ENCODE data around the gene EYA3.

The EYA3 gene

GRCh38 chr1:28045777-28046176 lies 42.6 kb downstream of the EYA3 start:
- TF ChIP-seq, protein P1, sequence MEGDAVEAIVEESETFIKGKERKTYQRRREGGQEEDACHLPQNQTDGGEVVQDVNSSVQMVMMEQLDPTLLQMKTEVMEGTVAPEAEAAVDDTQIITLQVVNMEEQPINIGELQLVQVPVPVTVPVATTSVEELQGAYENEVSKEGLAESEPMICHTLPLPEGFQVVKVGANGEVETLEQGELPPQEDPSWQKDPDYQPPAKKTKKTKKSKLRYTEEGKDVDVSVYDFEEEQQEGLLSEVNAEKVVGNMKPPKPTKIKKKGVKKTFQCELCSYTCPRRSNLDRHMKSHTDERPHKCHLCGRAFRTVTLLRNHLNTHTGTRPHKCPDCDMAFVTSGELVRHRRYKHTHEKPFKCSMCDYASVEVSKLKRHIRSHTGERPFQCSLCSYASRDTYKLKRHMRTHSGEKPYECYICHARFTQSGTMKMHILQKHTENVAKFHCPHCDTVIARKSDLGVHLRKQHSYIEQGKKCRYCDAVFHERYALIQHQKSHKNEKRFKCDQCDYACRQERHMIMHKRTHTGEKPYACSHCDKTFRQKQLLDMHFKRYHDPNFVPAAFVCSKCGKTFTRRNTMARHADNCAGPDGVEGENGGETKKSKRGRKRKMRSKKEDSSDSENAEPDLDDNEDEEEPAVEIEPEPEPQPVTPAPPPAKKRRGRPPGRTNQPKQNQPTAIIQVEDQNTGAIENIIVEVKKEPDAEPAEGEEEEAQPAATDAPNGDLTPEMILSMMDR (IDR thresholded peaks at IDR 0.05; ENCODE audit: low read depth, low read length) = no peak

DNA sequence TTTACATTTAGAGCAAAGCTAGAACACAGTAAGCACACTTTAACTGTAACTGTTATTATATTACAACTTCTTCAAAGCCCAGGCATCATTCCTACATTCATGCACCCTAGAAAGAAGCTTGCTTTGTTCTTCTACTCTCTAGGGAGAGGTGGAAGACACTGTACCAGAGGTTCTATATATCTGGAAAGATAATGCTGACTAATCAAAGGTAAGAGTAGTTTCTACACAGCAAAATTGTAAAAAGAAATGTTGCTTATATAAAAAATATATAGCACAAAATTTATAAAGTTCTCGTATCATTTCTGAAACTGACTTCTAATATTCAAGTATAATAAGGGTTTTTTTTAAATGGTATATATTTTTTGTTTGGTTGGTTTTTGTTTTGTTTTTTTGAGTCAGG lies 44.0 kb downstream of the EYA3 start:
- no peak for DNase-seq (ENCODE audit: low read depth in 2 of 2)
- H3K4me3 ChIP-seq (replicated peaks in 1 of 2; ENCODE audit: low read depth in 2 of 2, low read length in 2 of 2) = no peak overlapping the region
- TF ChIP-seq, protein P1 (IDR thresholded peaks at IDR 0.05; ENCODE audit: low read depth, low read length) = no peak

More at GRCh38 chr1:28045777-28046176, 42.6 kb downstream of the EYA3 start:
- DNase-seq (ENCODE audit: low read depth in 2 of 2) = peak in 1 of 2 donors; percentile 71
- H3K4me3 ChIP-seq (replicated peaks in 1 of 2; ENCODE audit: low read depth in 2 of 2, low read length in 2 of 2) = no peak overlapping the region

- TF ChIP-seq, protein P1 (IDR thresholded peaks at IDR 0.05; ENCODE audit: low read depth, low read length) = no peak
- DNase-seq (ENCODE audit: low read depth in 2 of 2) = no peak
Measured at GRCh38 chr1:28039341-28039740, 49.1 kb downstream of the EYA3 start.

GRCh38 chr1:28037946-28038345 lies 50.5 kb downstream of the EYA3 start:
- TF ChIP-seq, protein P1 (IDR thresholded peaks at IDR 0.05; ENCODE audit: low read depth, low read length) = no peak
- DNase-seq (ENCODE audit: low read depth in 2 of 2) = no peak
- no peak overlapping the region for H3K4me3 ChIP-seq (replicated peaks in 1 of 2; ENCODE audit: low read depth in 2 of 2, low read length in 2 of 2)

More at GRCh38 chr1:28039341-28039740, 49.1 kb downstream of the EYA3 start:
- no peak overlapping the region for H3K4me3 ChIP-seq (replicated peaks in 1 of 2; ENCODE audit: low read depth in 2 of 2, low read length in 2 of 2)

- no peak for DNase-seq (ENCODE audit: low read depth in 2 of 2)
- no peak overlapping the region for H3K4me3 ChIP-seq (replicated peaks in 1 of 2; ENCODE audit: low read depth in 2 of 2, low read length in 2 of 2)
- TF ChIP-seq, protein P1 (IDR thresholded peaks at IDR 0.05; ENCODE audit: low read depth, low read length) = no peak
Measured at GRCh38 chr1:28037206-28037605, 51.2 kb downstream of the EYA3 start.

- TF ChIP-seq, protein P1 (IDR thresholded peaks at IDR 0.05; ENCODE audit: low read depth, low read length) = no peak
- no peak overlapping the region for H3K4me3 ChIP-seq (replicated peaks in 1 of 2; ENCODE audit: low read depth in 2 of 2, low read length in 2 of 2)
- DNase-seq (ENCODE audit: low read depth in 2 of 2) = no peak
Measured at GRCh38 chr1:28036431-28036830, 52.0 kb downstream of the EYA3 start.

- TF ChIP-seq, protein P1 (IDR thresholded peaks at IDR 0.05; ENCODE audit: low read depth, low read length) = no peak
- no peak for DNase-seq (ENCODE audit: low read depth in 2 of 2)
- no peak overlapping the region for H3K4me3 ChIP-seq (replicated peaks in 1 of 2; ENCODE audit: low read depth in 2 of 2, low read length in 2 of 2)
Measured at GRCh38 chr1:28035420-28035819, 53.0 kb downstream of the EYA3 start.
